Hematopoietic multipotent progenitor cell treated with erythropoietin and hydrocortisone succinate and interleukin-3 and kit ligand, for 15 days (in vitro differentiated cells): Measurements from ENCODE around the gene SYPL1.

Experiments
- DNase-seq: peaks from one replicate; pipeline ENCODE4 v3.0.0-alpha.2; 2015; ENCODE audit warnings: low spot score

The SYPL1 gene

GRCh38 chr7:106121189-106121810 lies 9.2 kb upstream of the SYPL1 start:
- no peak for DNase-seq

- no peak for DNase-seq
These were observed 8.4 kb upstream of the SYPL1 start for GRCh38 chr7:106120500-106120899.

GRCh38 chr7:106119719-106120118 lies 7.6 kb upstream of the SYPL1 start:
- DNase-seq: no peak

- DNase-seq: no peak
These were observed 5.9 kb upstream of the SYPL1 start for GRCh38 chr7:106117786-106118544.

- no peak for DNase-seq
These were observed 4.1 kb upstream of the SYPL1 start for GRCh38 chr7:106116161-106116704.

- DNase-seq: no peak
These were observed 2.7 kb upstream of the SYPL1 start for GRCh38 chr7:106114716-106115383.

- no peak for DNase-seq
These were observed 885 bp upstream of the SYPL1 start for GRCh38 chr7:106112972-106113421.

GRCh38 chr7:106111655-106112117 lies 426 bp downstream of the SYPL1 start:
- peak; percentile 72 for DNase-seq

- DNase-seq: peak; percentile 21
These were observed 1.0 kb downstream of the SYPL1 start for GRCh38 chr7:106110885-106111654.

- DNase-seq: no peak
These were observed 1.9 kb downstream of the SYPL1 start for GRCh38 chr7:106110238-106110560.

- DNase-seq: no peak
These were observed 2.4 kb downstream of the SYPL1 start for GRCh38 chr7:106109521-106110237.

- no peak for DNase-seq
These were observed 3.1 kb downstream of the SYPL1 start for GRCh38 chr7:106108991-106109390.

GRCh38 chr7:106104721-106105260 lies 7.3 kb downstream of the SYPL1 start:
- DNase-seq: no peak

- DNase-seq: no peak
These were observed 9.6 kb downstream of the SYPL1 start for GRCh38 chr7:106102387-106102966.

GRCh38 chr7:106101726-106102125 lies 10.4 kb downstream of the SYPL1 start:
- DNase-seq: no peak

- no peak for DNase-seq
These were observed 11.1 kb downstream of the SYPL1 start for GRCh38 chr7:106100863-106101629.

GRCh38 chr7:106099539-106099938 lies 12.6 kb downstream of the SYPL1 start:
- DNase-seq: no peak

- DNase-seq: no peak
These were observed 13.2 kb downstream of the SYPL1 start for GRCh38 chr7:106098889-106099288.

GRCh38 chr7:106095634-106096033 lies 16.5 kb downstream of the SYPL1 start:
- no peak for DNase-seq

- no peak for DNase-seq
These were observed 17.3 kb downstream of the SYPL1 start for GRCh38 chr7:106094780-106095179.
